Endothelial cell of umbilical vein (primary cell): ENCODE data around the gene MFAP2. TPM values are rescaled to one million over a fixed set of nuclear protein-coding genes. Genes with fewer than 3 reads are reported as not detected.

ENCODE experiments used
- BruUV-seq: library from RNA; stranded (reverse); fragments of 400-500 nt; replicated peaks from 2 replicates; lab custom pipeline; 2021; lab: Mats Ljungman, UMichigan
- CTCF ChIA-PET: fragments of 300-600, 350-600 bp; sonication (Branson Sonifier 250); formaldehyde crosslinking; loops from one replicate; lab custom pipeline; 2021; ENCODE audit warnings: antibody characterized with exemption, inconsistent platforms; lab: Charles Lee
- POLR2A ChIA-PET: fragments of 300-600, 350-600 bp; sonication (Branson Sonifier 250); formaldehyde crosslinking; loops from one replicate; lab custom pipeline; 2021; ENCODE audit warnings: antibody characterized with exemption, inconsistent platforms; lab: Charles Lee
- DNase-seq: peaks from one replicate; pipeline ENCODE4 v3.0.0-alpha.2; 2011; ENCODE audit warnings: low read depth, low spot score
- FAIRE-seq: peaks from 2 replicates; lab custom pipeline; 2011; peaks lifted over from hg19 to GRCh38; lab: Jason Lieb, UNC
- H2AFZ ChIP-seq: 2 replicates; pipeline ENCODE4 v1.6.0; 2012; ENCODE audit warnings: low read depth, low read length, control low read depth, inconsistent platforms
- H3K27ac ChIP-seq: 2 replicates; pipeline ENCODE4 v1.5.1; 2011; ENCODE audit warnings: low read depth, mild to moderate bottlenecking, control low read depth, low read length, moderate library complexity; ENCODE audit not compliant: insufficient read depth
- H3K27me3 ChIP-seq, 2 experiments: 2 replicates each; pipeline versions ENCODE4 v1.6.0 to v1.6.1; 2011; ENCODE audit warnings: low read length in 2 of 2, mixed read lengths in 1 of 2; ENCODE audit not compliant: control insufficient read depth in 2 of 2, insufficient read depth in 2 of 2
- H3K36me3 ChIP-seq, 2 experiments: 2 replicates in 1 of 2; 3 replicates in 1 of 2; pipeline ENCODE4 v1.5.1; 2011; ENCODE audit warnings: low read length in 2 of 2, mild to moderate bottlenecking in 1 of 2, moderate library complexity in 1 of 2; ENCODE audit not compliant: control insufficient read depth in 2 of 2, insufficient read depth in 2 of 2; ENCODE audit errors: extremely low read depth in 1 of 2
- H3K4me1 ChIP-seq: 3 replicates; pipeline ENCODE4 v1.5.1; 2011; ENCODE audit warnings: mild to moderate bottlenecking, low read length; ENCODE audit not compliant: control insufficient read depth, insufficient read depth; ENCODE audit errors: extremely low read depth
- H3K4me2 ChIP-seq: 2 replicates; pipeline ENCODE4 v1.6.1; 2011; ENCODE audit warnings: low read length, control low read depth, mixed read lengths; ENCODE audit not compliant: insufficient read depth
- H3K4me3 ChIP-seq, 3 experiments: fragments of 200-600 bp in 1 of 3; sonication (generic), shearing (Covaris generic) in 1 of 3; replicated peaks in 1 of 3; 2 replicates each; pipeline ENCODE4 v1.5.1; 2011 to 2016; ENCODE audit warnings: control low read depth in 3 of 3, low read length in 3 of 3, mild to moderate bottlenecking in 2 of 3, inconsistent platforms in 1 of 3, low read depth in 1 of 3, moderate library complexity in 1 of 3; ENCODE audit not compliant: insufficient read depth in 1 of 3
- H3K79me2 ChIP-seq: 2 replicates; pipeline ENCODE4 v1.6.0; 2012; ENCODE audit warnings: low read length, inconsistent platforms; ENCODE audit not compliant: control insufficient read depth, insufficient read depth
- H3K9ac ChIP-seq: replicated peaks from 2 replicates; pipeline ENCODE3; 2011; ENCODE audit warnings: low read length, control low read depth; ENCODE audit not compliant: insufficient read depth; ENCODE audit errors: extremely low read depth
- H3K9me1 ChIP-seq: replicated peaks from 3 replicates; pipeline ENCODE4 v1.6.0; 2011; ENCODE audit warnings: mild to moderate bottlenecking, low read length; ENCODE audit not compliant: control insufficient read depth, insufficient read depth; ENCODE audit errors: extremely low read depth
- H3K9me3 ChIP-seq: replicated peaks from 2 replicates; pipeline ENCODE4 v1.5.1; 2012; ENCODE audit warnings: low read length, inconsistent platforms; ENCODE audit not compliant: control insufficient read depth, insufficient read depth
- H4K20me1 ChIP-seq: replicated peaks from 2 replicates; pipeline ENCODE3; 2011; ENCODE audit warnings: mild to moderate bottlenecking, low read length; ENCODE audit not compliant: control insufficient read depth, insufficient read depth; ENCODE audit errors: extremely low read depth
- FOS ChIP-seq: IDR thresholded peaks from 2 replicates; pipeline ENCODE4 v1.6.1; 2011; ENCODE audit warnings: mild to moderate bottlenecking, low read length, moderate library complexity, borderline replicate concordance; ENCODE audit not compliant: insufficient read depth
- GATA2 ChIP-seq: IDR thresholded peaks from 2 replicates; pipeline ENCODE4 v1.7.0; 2011; ENCODE audit warnings: low read depth, mild to moderate bottlenecking, moderate library complexity, mixed read lengths, low read length; ENCODE audit not compliant: insufficient read length, insufficient read depth
- MAX ChIP-seq: IDR thresholded peaks from 2 replicates; pipeline ENCODE4 v1.6.1; 2011; ENCODE audit not compliant: insufficient read depth, insufficient read length
- MYC ChIP-seq: IDR thresholded peaks from one replicate; pipeline ENCODE4 v1.6.1; 2011; ENCODE audit warnings: mild to moderate bottlenecking, low read depth, low read length
- POLR2A ChIP-seq: IDR thresholded peaks from 2 replicates; pipeline ENCODE4 v1.6.1; 2012; ENCODE audit warnings: low read depth, mild to moderate bottlenecking, control low read depth, low read length
- dilution Hi-C: fragments of 300-500 bp; cut with MboI; formaldehyde crosslinking; loops from one replicate; pipeline ENCODE4 v1.15.0; 2019; ENCODE audit warnings: low sequenced_read_pairs; ENCODE audit not compliant: extremely low pct_ligation_motif_present
- intact Hi-C: fragments of 100-400 bp; cut with micrococcal nuclease; formaldehyde crosslinking; loops from one replicate; pipeline ENCODE4 v1.10.0; 2022
- polyA plus RNA-seq, 4 experiments: library from polyadenylated mRNA; depleted of rRNA in 3 of 4; stranded (reverse) in 3 of 4; unstranded in 1 of 4; fragments of >200 nt; gene quantifications; 2 replicates each; pipeline versions ENCODE4 v1.2.1 to v1.2.3, GENCODE V29; 2011 to 2012; ENCODE audit warnings: missing spikeins in 1 of 4
- total RNA-seq: library from RNA; stranded (reverse); gene quantifications from 2 replicates; pipeline ENCODE4 v1.2.3, GENCODE V29; 2021
- TF ChIP-seq, protein P1 (sequence below), 2 donors: IDR thresholded peaks; 1 replicate in 1 of 2; 2 replicates in 1 of 2; pipeline ENCODE4 v1.5.1; 2011; ENCODE audit warnings: low read length in 2 of 2, mild to moderate bottlenecking in 2 of 2, moderate library complexity in 2 of 2, control low read depth in 1 of 2, inconsistent platforms in 1 of 2, low read depth in 1 of 2; ENCODE audit not compliant: insufficient read depth in 1 of 2; ENCODE audit errors: extremely low read depth in 1 of 2

Gene MFAP2
- total and polyA plus RNA-seq, 2 donors (not counting 3 experiments of a cell fraction or from before 2014, with no cell fraction given), result 37.9 to 138 TPM

DNA sequence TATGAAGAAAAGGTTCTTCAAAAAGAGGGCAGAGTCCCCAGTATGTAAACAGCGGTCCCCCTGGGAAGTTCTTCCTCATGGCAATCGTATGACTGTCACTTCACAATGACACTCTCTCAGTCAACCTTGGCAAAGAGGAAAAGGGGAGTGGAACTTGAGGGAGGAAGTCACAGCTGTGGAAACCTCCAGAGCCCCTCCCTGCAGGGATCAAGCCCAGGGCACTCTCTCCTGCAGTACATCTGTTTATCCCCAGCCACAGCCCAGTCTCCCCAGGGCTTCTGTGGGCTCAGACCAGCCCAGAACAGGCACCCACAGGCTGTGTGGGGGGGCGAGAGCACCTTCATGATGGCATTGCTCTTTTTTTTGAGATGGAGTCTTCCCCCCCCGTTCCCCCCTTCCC, 29.3 kb upstream of the MFAP2 start:
- no peaks in the 10 kb centered on the region for H3K36me3 ChIP-seq
- H3K27me3 ChIP-seq, result no peaks in the 10 kb centered on the region
- no peak overlapping the region for H3K4me2 ChIP-seq
- H2AFZ ChIP-seq, result no peak overlapping the region
- TF ChIP-seq MAX (no peak), FOS (no peak), MYC (no peak), POLR2A (no peak), GATA2 (no peak)
- TF ChIP-seq, protein P1, sequence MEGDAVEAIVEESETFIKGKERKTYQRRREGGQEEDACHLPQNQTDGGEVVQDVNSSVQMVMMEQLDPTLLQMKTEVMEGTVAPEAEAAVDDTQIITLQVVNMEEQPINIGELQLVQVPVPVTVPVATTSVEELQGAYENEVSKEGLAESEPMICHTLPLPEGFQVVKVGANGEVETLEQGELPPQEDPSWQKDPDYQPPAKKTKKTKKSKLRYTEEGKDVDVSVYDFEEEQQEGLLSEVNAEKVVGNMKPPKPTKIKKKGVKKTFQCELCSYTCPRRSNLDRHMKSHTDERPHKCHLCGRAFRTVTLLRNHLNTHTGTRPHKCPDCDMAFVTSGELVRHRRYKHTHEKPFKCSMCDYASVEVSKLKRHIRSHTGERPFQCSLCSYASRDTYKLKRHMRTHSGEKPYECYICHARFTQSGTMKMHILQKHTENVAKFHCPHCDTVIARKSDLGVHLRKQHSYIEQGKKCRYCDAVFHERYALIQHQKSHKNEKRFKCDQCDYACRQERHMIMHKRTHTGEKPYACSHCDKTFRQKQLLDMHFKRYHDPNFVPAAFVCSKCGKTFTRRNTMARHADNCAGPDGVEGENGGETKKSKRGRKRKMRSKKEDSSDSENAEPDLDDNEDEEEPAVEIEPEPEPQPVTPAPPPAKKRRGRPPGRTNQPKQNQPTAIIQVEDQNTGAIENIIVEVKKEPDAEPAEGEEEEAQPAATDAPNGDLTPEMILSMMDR (IDR thresholded peaks at IDR 0.05; ENCODE audit: extremely low read depth in 1 of 2, insufficient read depth in 1 of 2, low read depth in 1 of 2, low read length in 2 of 2), result no peak
- no TSS peak for BruUV-seq
- H3K9me3 ChIP-seq, result no peaks in the 10 kb centered on the region
- peaks cover 17% of the 10 kb centered on the region for H3K4me1 ChIP-seq
- POLR2A ChIA-PET, result no interaction called here
- H3K79me2 ChIP-seq, result no peaks in the 10 kb centered on the region
- H3K4me3 ChIP-seq, result no peak overlapping the region
- H3K9me1 ChIP-seq, result no peaks in the 10 kb centered on the region
- CTCF ChIA-PET, result interaction anchor here (0.9 to 1.9 kb wide), 7 partner anchors 10 to 58 kb away, joined by 3 to 12 read pairs (median 6); no protein-coding TSS in a partner anchor
- H3K27ac ChIP-seq, result no peak overlapping the region
- H4K20me1 ChIP-seq, result no peaks in the 10 kb centered on the region
- no peak for DNase-seq
- dilution Hi-C loops, result no loop called here
- FAIRE-seq, result no peak
- H3K9ac ChIP-seq, result no peak overlapping the region
- intact Hi-C loops, result loop anchor here (2.0 kb wide), 2 partner anchors 25 to 59 kb away; no protein-coding TSS in a partner anchor
